AG04450 (cell line): ENCODE data around the gene DYRK2. TPM values are rescaled to one million over a fixed set of nuclear protein-coding genes. Genes with fewer than 3 reads are reported as not detected.

Experiments
- CTCF ChIA-PET: fragments of 300-600, 350-600 bp; formaldehyde crosslinking; extraction: SDS; loops from one replicate; lab custom pipeline; 2022; ENCODE audit warnings: antibody characterized with exemption, inconsistent platforms; lab: Charles Lee
- POLR2A ChIA-PET: fragments of 350-600 bp; formaldehyde crosslinking; extraction: SDS; loops from one replicate; lab custom pipeline; 2021; ENCODE audit warnings: antibody characterized with exemption, inconsistent platforms; lab: Yijun Ruan, JAX
- DNase-seq: peaks from one replicate; pipeline ENCODE4 v3.0.0-alpha.2; 2011; ENCODE audit warnings: low read depth, low spot score
- H3K27ac ChIP-seq: one replicate; pipeline ENCODE4 v1.5.1; 2012; ENCODE audit warnings: low read depth, low read length, control low read depth
- H3K27me3 ChIP-seq: one replicate; pipeline ENCODE4 v1.6.0; 2012; ENCODE audit warnings: low read length; ENCODE audit not compliant: control insufficient read depth, insufficient read depth
- H3K4me3 ChIP-seq: 2 replicates; pipeline ENCODE4 v1.5.1; 2011; ENCODE audit warnings: mild to moderate bottlenecking, low read depth, low read length, control low read depth
- H3K9me3 ChIP-seq: 2 replicates; pipeline ENCODE4 v1.5.1; 2012; ENCODE audit warnings: low read length; ENCODE audit not compliant: control insufficient read depth, insufficient read depth
- polyA plus RNA-seq: library from polyadenylated mRNA; depleted of rRNA; stranded (reverse); fragments of >200 nt; gene quantifications from 2 replicates; pipeline ENCODE4 v1.2.3, GENCODE V29; 2011
- TF ChIP-seq, protein P1 (sequence below): IDR thresholded peaks from 2 replicates; pipeline ENCODE4 v1.5.1; 2011; ENCODE audit warnings: low read depth, low read length, control low read depth, inconsistent platforms

DYRK2 gene
- polyA plus RNA-seq, 1 experiment = 15.3 TPM

DNA sequence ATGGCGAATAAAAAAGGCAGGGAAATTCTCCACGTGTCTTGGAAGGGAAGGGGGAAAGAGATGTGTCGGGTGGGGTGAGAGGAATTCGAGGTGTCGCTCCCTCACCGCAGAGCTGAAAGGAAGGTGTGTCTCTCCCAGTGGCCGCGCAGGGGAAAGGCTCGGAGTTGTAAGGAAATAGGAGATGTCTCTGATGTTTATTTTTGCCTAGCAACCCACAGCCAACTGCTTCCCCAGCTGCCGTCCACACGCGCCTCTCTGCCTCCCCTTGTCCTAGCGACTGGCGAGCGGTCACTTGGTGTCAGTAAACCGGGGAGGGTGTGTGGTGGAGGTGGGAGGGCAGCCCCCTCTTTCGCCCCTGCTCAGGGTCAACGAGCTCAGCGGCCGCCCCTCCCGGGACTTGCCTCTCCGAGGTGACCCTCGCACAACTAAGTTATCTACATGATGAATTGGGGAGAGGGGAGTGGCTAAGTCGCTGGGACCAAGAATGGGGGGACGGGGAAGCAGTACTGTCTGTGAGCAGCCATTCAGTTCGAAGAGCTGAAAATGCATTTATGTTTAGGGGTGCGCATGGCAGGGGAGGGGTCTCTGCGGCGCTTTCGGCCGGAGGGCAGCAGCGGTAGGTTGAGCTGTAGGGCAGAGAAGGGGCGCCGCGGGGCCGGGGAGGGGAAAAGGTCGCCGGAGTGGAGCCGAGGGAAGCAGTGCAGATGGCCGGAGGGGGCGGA lies 585 bp upstream of the DYRK2 start:
- peak; percentile 57 for DNase-seq
- H3K4me3 ChIP-seq = peak overlapping the region; percentile 83
- no peaks in the 10 kb centered on the region for H3K9me3 ChIP-seq
- TF ChIP-seq, protein P1, sequence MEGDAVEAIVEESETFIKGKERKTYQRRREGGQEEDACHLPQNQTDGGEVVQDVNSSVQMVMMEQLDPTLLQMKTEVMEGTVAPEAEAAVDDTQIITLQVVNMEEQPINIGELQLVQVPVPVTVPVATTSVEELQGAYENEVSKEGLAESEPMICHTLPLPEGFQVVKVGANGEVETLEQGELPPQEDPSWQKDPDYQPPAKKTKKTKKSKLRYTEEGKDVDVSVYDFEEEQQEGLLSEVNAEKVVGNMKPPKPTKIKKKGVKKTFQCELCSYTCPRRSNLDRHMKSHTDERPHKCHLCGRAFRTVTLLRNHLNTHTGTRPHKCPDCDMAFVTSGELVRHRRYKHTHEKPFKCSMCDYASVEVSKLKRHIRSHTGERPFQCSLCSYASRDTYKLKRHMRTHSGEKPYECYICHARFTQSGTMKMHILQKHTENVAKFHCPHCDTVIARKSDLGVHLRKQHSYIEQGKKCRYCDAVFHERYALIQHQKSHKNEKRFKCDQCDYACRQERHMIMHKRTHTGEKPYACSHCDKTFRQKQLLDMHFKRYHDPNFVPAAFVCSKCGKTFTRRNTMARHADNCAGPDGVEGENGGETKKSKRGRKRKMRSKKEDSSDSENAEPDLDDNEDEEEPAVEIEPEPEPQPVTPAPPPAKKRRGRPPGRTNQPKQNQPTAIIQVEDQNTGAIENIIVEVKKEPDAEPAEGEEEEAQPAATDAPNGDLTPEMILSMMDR = peak; percentile 46
- no peaks in the 10 kb centered on the region for H3K27me3 ChIP-seq
- peak overlapping the region; percentile 73 for H3K27ac ChIP-seq
- POLR2A ChIA-PET = interaction anchor here (0.8 to 1.9 kb wide), 4 partner anchors 9 to 262 kb away, joined by 3 to 6 read pairs (median 5); no protein-coding TSS in a partner anchor
- CTCF ChIA-PET = interaction anchor here (0.6 to 2.1 kb wide), 11 partner anchors 10 to 298 kb away, joined by 3 to 10 read pairs (median 3); no protein-coding TSS in a partner anchor

DNA sequence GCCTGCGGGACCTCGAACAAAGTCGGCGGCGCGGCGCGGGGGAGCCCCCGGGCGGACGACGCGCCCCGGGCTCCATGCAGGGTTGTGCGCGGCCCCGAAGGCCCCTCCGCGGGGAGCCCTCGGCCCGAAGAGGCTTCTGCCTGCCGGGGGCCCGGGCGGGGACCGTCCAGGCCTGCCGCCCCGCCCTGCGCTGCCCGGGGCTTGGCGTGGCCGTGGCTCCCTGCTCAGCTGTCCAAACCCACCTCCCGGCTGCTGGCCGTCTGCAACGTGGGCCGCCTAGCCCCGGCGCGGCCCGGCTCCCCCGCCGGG lies 670 bp downstream of the DYRK2 start:
- ChIA-PET CTCF (interaction anchor here (0.6 kb wide), 1 partner anchor 56 kb away, joined by 4 read pairs; no protein-coding TSS in a partner anchor), POLR2A (interaction anchor here (0.5 to 1.9 kb wide), 3 partner anchors 8 to 224 kb away, joined by 3 to 6 read pairs (median 3); no protein-coding TSS in a partner anchor)
- no peak overlapping the region for H3K27ac ChIP-seq
- H3K9me3 ChIP-seq = no peaks in the 10 kb centered on the region
- H3K27me3 ChIP-seq = no peaks in the 10 kb centered on the region
- TF ChIP-seq, protein P1 = no peak
- peak overlapping the region; percentile 80 for H3K4me3 ChIP-seq
- DNase-seq = no peak

DNA sequence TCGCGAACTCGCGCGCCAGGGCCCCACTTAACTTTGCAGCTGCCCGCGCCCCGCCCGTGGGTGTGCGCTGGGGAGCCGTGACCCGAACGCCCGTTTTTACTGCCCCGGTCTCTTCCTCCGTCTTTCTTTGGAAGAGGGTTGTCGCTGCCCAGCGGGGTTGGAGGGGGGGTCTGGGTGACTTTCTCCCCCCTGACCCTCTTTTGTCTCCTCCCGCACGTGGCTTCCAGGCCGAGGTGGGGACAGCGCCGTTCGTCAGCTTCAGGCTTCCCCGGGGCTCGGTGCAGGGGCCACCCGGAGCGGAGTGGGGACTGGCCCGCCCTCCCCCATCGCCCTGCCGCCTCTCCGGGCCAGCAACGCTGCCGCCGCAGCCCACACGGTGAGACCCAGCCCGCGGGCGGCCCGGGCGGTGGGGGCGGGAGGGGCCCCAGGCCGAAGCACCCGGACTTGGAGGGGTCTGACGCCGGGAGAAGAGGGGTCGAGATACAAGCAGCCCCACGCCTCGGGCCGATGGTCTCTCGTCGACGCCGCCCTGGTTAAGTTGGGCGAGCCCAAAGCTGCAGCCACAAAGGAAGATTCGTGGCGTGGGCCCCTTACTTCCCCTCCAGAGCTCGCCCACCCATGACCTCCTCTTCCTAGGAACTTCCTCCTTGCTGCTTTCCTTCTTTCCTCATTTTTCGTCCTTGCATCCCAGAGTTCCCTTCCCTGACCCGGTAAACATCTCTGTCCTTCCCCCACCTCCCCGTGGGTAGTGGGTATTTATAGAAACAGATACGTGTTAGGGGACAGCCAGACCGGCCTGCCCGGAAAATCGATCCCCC lies 1.2 kb downstream of the DYRK2 start:
- POLR2A ChIA-PET = interaction anchor here (0.5 kb wide), 1 partner anchor 223 kb away, joined by 3 read pairs; no protein-coding TSS in a partner anchor
- no peaks in the 10 kb centered on the region for H3K27me3 ChIP-seq
- DNase-seq = no peak
- no peak overlapping the region for H3K27ac ChIP-seq
- TF ChIP-seq, protein P1 = no peak
- H3K9me3 ChIP-seq = no peaks in the 10 kb centered on the region
- CTCF ChIA-PET = interaction anchor here (0.6 to 0.8 kb wide), 3 partner anchors 29 to 293 kb away, joined by 3 to 4 read pairs (median 3); no protein-coding TSS in a partner anchor
- peak overlapping the region; percentile 80 for H3K4me3 ChIP-seq

DNA sequence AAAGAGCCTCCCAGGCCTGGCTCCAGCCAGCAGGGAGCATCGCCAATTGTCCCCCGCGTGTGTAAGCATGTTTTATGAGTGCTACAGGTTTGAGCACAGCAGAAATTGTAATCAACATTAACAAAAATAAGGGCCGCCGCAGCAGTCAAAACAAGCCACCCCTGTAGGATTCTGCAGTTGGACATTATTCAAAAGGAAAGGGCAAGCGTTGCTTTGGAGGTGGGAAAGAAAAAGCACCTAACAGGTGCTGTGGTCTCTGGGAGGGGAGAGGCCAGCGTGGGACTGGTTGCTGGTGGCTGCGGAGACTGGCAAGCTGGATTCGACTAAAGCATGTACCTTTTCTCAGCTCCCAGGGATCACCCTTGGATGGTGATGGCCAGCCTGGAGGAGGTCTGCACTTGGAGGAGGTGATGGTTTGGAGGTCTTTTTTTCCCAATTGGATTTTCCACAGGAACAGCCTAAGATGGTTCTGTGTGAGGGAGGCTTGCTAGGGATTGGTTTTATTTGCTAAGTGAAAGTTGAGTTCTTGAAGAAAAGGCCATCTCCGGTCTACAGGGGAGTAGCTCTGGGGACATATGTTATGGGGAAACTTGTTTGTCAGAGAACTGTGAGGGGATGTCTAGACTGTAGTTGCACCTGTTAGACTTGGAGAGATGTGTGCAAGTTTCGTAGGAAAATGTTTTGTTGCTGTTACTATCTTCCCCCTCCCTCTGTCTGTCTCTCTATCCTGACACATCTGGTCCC lies 2.0 kb downstream of the DYRK2 start:
- Histone ChIP-seq H3K27ac (peak overlapping the region; percentile 39), H3K4me3 (peak overlapping the region; percentile 80), H3K27me3 (no peaks in the 10 kb centered on the region), H3K9me3 (no peaks in the 10 kb centered on the region)
- TF ChIP-seq, protein P1 = no peak
- ChIA-PET POLR2A (no interaction called here), CTCF (interaction anchor here (0.6 to 1.1 kb wide), 5 partner anchors 28 to 296 kb away, joined by 3 to 5 read pairs (median 3); no protein-coding TSS in a partner anchor)
- no peak for DNase-seq
